ENCODE results near the gene LGR6. TPM values are rescaled to one million over a fixed set of nuclear protein-coding genes. Genes with fewer than 3 reads are reported as not detected.

The LGR6 gene
- total RNA-seq, 4 donors from 2014 or later: 1.6 to 4.9 (median 4.1) TPM

DNA sequence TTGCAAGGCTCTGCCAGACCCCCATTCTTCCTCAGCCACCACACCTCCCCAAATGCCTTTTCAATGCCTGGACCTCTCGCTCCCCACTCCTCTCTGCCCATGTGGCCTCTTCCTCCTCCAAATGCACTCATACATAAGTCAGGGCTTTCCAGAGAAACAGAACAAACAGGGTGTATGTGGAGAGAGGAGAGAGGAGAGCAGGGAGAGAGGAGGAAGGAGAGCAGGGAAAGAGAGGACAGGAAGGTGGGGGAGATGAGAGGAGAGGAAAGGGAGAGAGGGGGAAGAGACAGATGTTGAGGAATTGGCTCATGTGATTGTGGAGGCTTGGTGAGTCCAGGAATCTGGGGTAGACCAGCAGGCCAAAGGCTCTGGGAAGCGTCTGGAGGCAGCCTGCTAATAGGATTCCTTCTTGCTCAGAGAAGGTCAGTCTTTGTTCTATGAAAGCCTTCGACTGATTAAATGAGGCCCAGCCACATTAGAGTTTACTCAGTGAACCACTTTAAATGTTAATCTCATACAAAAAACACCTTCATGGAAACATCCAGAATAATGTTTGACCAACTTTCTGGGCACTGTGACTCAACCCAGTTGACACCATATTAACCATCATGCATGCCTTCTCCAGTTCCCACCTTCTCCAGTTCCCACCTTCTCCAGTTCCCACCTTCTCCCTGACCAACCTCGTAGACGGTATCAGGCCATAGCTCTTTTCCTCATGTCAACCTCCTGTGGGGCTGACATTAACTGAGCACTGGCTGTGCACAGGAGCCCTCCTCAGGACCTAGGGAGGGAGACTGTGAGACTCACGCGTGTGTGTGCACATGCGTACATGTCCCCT, 11.3 kb upstream of the LGR6 start:
- Histone ChIP-seq H3K9me3 (no peaks in the 10 kb centered on the region), H3K27me3 (peaks cover 21% of the 10 kb centered on the region), H3K4me1 (peaks cover 6% of the 10 kb centered on the region), H3K27ac (no peak overlapping the region), H3K4me3 (no peak overlapping the region), H3K36me3 (no peaks in the 10 kb centered on the region)
- TF ChIP-seq POLR2AphosphoS5 (IDR thresholded peaks at IDR 0.05) (no peak), POLR2A (IDR thresholded peaks at IDR 0.05) (no peak), EP300 (IDR thresholded peaks at IDR 0.05) (no peak)
- TF ChIP-seq, protein P1, sequence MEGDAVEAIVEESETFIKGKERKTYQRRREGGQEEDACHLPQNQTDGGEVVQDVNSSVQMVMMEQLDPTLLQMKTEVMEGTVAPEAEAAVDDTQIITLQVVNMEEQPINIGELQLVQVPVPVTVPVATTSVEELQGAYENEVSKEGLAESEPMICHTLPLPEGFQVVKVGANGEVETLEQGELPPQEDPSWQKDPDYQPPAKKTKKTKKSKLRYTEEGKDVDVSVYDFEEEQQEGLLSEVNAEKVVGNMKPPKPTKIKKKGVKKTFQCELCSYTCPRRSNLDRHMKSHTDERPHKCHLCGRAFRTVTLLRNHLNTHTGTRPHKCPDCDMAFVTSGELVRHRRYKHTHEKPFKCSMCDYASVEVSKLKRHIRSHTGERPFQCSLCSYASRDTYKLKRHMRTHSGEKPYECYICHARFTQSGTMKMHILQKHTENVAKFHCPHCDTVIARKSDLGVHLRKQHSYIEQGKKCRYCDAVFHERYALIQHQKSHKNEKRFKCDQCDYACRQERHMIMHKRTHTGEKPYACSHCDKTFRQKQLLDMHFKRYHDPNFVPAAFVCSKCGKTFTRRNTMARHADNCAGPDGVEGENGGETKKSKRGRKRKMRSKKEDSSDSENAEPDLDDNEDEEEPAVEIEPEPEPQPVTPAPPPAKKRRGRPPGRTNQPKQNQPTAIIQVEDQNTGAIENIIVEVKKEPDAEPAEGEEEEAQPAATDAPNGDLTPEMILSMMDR (IDR thresholded peaks at IDR 0.05): no peak
- no peak for DNase-seq (ENCODE audit: low spot score in 2 of 2)
- WGBS: 90% methylated on average over 8 of the region's 8 CpGs

DNA sequence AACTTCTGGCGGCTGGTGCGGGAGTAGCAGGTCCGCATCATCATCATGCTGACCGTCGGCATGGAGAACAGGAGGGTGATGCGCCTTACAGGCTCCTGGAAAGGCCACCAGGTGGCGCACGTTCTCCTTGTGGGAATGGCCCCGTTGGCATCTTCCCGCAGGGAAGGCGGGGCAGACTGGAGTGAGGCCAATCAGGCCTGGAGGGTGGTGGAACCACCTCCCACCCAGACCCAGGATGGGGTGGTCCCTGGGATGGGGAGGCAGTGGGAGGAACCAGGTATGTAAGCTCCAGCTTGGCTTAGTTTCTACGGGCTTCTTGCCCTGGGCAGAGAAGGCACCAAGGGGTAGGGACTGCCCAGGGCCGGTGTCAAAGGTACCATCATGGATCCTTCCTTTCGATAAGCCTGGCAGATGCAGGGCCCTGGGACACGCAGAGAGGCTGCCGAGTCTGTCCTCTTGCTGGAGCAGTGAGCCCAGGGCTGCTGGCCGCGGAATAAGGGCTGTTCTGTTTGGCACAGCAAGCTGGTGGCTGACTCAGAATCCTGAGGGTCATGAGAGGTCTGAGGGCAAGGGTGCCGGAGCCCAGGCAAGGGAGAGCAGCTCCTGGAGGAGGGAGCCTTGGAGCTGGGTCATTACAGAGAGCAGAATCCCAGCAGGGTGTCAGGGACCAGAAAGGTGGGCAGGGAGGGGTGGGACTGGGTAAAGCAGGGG, 8.7 kb upstream of the LGR6 start:
- Histone ChIP-seq H3K36me3 (no peaks in the 10 kb centered on the region), H3K4me1 (peaks cover 6% of the 10 kb centered on the region), H3K27ac (no peak overlapping the region), H3K27me3 (peaks cover 23% of the 10 kb centered on the region), H3K4me3 (no peak overlapping the region), H3K9me3 (no peaks in the 10 kb centered on the region)
- WGBS: 20% methylated on average over 14 of the region's 19 CpGs
- TF ChIP-seq, protein P1 (IDR thresholded peaks at IDR 0.05): peak; percentile 41 to 89
- no peak for TF ChIP-seq EP300 (IDR thresholded peaks at IDR 0.05)
- no peak for TF ChIP-seq POLR2A (IDR thresholded peaks at IDR 0.05)
- DNase-seq (ENCODE audit: low spot score in 2 of 2): peak in 1 of 2 donors; percentile 87

DNA sequence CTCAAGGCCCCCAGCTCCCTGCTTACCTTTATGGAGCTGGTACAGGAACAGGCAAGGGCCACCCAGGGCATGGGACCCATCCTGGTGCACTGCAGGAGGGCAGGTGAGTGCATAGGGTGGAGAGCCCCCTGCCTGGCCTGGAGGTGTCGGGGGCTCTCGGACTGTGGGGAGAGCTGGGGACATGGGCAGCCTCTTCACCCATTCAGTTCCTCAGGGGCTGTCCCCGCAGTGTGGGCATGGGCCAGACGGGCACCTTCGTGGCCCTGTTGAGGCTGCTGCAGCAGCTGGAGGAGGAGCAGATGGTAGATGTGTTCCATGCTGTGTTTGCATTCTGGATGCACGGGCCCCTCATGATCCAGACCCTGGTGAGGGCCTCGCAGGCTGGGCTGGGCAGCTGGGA, 7.3 kb upstream of the LGR6 start:
- no peaks in the 10 kb centered on the region for H3K36me3 ChIP-seq
- no peak overlapping the region for H3K27ac ChIP-seq
- peaks cover 6% of the 10 kb centered on the region for H3K4me1 ChIP-seq
- TF ChIP-seq POLR2A (IDR thresholded peaks at IDR 0.05) (no peak), EP300 (IDR thresholded peaks at IDR 0.05) (no peak)
- TF ChIP-seq, protein P1 (IDR thresholded peaks at IDR 0.05): no peak
- no peak overlapping the region for H3K4me3 ChIP-seq
- H3K9me3 ChIP-seq: no peaks in the 10 kb centered on the region
- no peak for DNase-seq (ENCODE audit: low spot score in 2 of 2)
- H3K27me3 ChIP-seq: peaks cover 19% of the 10 kb centered on the region
- WGBS: 83% methylated on average over 5 of the region's 7 CpGs

DNA sequence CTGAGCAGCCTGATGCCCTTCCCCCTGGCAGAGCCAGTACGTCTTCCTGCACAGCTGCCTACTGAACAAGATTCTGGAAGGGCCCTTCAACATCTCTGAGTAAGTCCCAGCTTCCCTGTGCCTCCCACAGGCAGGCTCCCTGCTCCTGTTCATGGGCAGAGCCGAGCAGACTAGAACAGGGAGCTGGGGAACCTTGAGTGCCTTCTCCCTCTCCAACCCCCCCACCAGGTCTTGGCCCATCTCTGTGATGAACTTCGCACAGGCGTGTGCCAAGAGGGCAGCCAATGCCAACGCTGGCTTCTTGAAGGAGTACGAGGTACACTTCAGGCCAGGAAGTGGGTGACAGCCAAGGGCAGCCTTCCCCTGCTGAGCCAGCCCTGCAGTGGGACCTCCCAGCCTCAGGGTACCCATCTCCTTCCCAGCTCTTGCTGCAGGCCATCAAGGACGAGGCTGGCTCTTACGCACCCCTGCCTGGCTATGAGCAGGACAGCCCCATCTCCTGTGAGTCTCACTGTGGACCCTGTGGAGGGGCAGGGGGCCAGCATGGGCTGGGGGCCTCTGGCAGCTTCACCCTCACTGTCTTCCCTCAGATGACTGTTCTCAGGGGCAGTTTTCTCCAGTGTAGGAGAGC, 6.4 kb upstream of the LGR6 start:
- no peak overlapping the region for H3K4me3 ChIP-seq
- H3K36me3 ChIP-seq: no peaks in the 10 kb centered on the region
- H3K27ac ChIP-seq: no peak overlapping the region
- H3K9me3 ChIP-seq: no peaks in the 10 kb centered on the region
- 61% methylated on average over 7 of the region's 8 CpGs for WGBS
- H3K4me1 ChIP-seq: peaks cover 6% of the 10 kb centered on the region
- peaks cover 19% of the 10 kb centered on the region for H3K27me3 ChIP-seq
- TF ChIP-seq POLR2A (IDR thresholded peaks at IDR 0.05) (no peak), EP300 (IDR thresholded peaks at IDR 0.05) (no peak), POLR2AphosphoS5 (IDR thresholded peaks at IDR 0.05) (no peak)
- TF ChIP-seq, protein P1 (IDR thresholded peaks at IDR 0.05): no peak
- DNase-seq (ENCODE audit: low spot score in 2 of 2): no peak

All from suprapubic skin (tissue), 4 donors.